Panc1 (cell line): ENCODE results near the gene GPATCH2L. TPM values are rescaled to one million over a fixed set of nuclear protein-coding genes. Genes with fewer than 3 reads are reported as not detected.

Source experiments
- ATAC-seq: fragments of 200-7000 bp; cut with Tn5 transposase; 2 replicates; pipeline ENCODE4 v1.9.1; 2020; ENCODE audit warnings: mild to moderate bottlenecking, moderate library complexity
- BruUV-seq: library from RNA; stranded (reverse); fragments of 400-500 nt; replicated peaks from 2 replicates; lab custom pipeline; 2021; lab: Mats Ljungman, UMichigan
- CTCF ChIA-PET: fragments of 300-600 bp; sonication (Branson Sonifier 250); formaldehyde crosslinking; loops from one replicate; lab custom pipeline; 2022; ENCODE audit warnings: antibody characterized with exemption; lab: Charles Lee
- POLR2A ChIA-PET: fragments of 300-600 bp; sonication (Branson Sonifier 250); formaldehyde crosslinking; loops from one replicate; lab custom pipeline; 2022; ENCODE audit warnings: antibody characterized with exemption; lab: Charles Lee
- DNase-seq: peaks from one replicate; pipeline ENCODE4 v3.0.0-alpha.2; 2010; ENCODE audit warnings: low read depth, low spot score
- H3K27ac ChIP-seq: 2 replicates; pipeline ENCODE4 v1.5.1; 2011; ENCODE audit warnings: mild to moderate bottlenecking, low read length, inconsistent platforms
- H3K27me3 ChIP-seq: fragments of 200-500 bp; sonication (Bioruptor generic); 2 replicates; pipeline ENCODE4 v1.6.0; 2014; ENCODE audit warnings: low read length, inconsistent platforms; ENCODE audit not compliant: control insufficient read depth, insufficient read depth
- H3K36me3 ChIP-seq: fragments of 200-500 bp; sonication (Bioruptor generic); 2 replicates; pipeline ENCODE4 v1.5.1; 2014; ENCODE audit warnings: inconsistent platforms, mild to moderate bottlenecking, low read length, moderate library complexity; ENCODE audit not compliant: control insufficient read depth, insufficient read depth
- H3K4me1 ChIP-seq: 2 replicates; pipeline ENCODE4 v1.5.1; 2011; ENCODE audit warnings: inconsistent platforms, mild to moderate bottlenecking, low read length, moderate library complexity; ENCODE audit not compliant: control insufficient read depth, insufficient read depth
- H3K4me3 ChIP-seq, 2 experiments: 2 replicates each; pipeline ENCODE4 v1.5.1; 2011 to 2012; ENCODE audit warnings: low read depth in 2 of 2, low read length in 2 of 2, mild to moderate bottlenecking in 2 of 2, inconsistent platforms in 1 of 2, moderate library complexity in 1 of 2
- H3K9me3 ChIP-seq: fragments of 200-500 bp; sonication (Bioruptor generic); 2 replicates; pipeline ENCODE4 v1.5.1; 2014; ENCODE audit warnings: low read depth, mild to moderate bottlenecking, inconsistent platforms, low read length, moderate library complexity; ENCODE audit not compliant: control insufficient read depth, insufficient read depth
- CTCF ChIP-seq: fragments of 450-650 bp; IDR thresholded peaks from 2 replicates; pipeline ENCODE4 v1.5.1; 2017; ENCODE audit warnings: mild to moderate bottlenecking
- POLR2AphosphoS5 ChIP-seq: IDR thresholded peaks from 2 replicates; pipeline ENCODE4 v1.6.1; 2012; ENCODE audit warnings: mild to moderate bottlenecking, low read depth, low read length, moderate library complexity
- REST ChIP-seq, 2 experiments: IDR thresholded peaks; 2 replicates each; pipeline ENCODE4 v1.6.1; 2011 to 2012; ENCODE audit warnings: low read depth in 2 of 2, control low read depth in 1 of 2, low read length in 1 of 2, mild to moderate bottlenecking in 1 of 2, moderate library complexity in 1 of 2; ENCODE audit not compliant: insufficient read depth in 1 of 2
- SIN3A ChIP-seq: IDR thresholded peaks from 2 replicates; pipeline ENCODE4 v1.6.1; 2012; ENCODE audit warnings: low read depth, mild to moderate bottlenecking, low read length, moderate library complexity, borderline replicate concordance; ENCODE audit not compliant: insufficient read depth
- TCF7L2 ChIP-seq: IDR thresholded peaks from 2 replicates; pipeline ENCODE4 v1.6.1; 2011; ENCODE audit warnings: mild to moderate bottlenecking, low read depth, low read length, inconsistent platforms
- in situ Hi-C: cut with HindIII; loops from 2 replicates; pipeline ENCODE4 v1.10.0; 2016; ENCODE audit warnings: low sequenced_read_pairs, low pct_unique_long_range_greater_than_20kb
- intact Hi-C: fragments of 100-400 bp; cut with micrococcal nuclease; formaldehyde crosslinking; loops from one replicate; pipeline ENCODE4 v1.10.0; 2022; ENCODE audit not compliant: unreplicated experiment
- total RNA-seq: library from RNA; stranded (reverse); gene quantifications from one replicate; pipeline ENCODE4 v1.2.1, GENCODE V29; 2021; ENCODE audit not compliant: unreplicated experiment

GPATCH2L gene
- total RNA-seq, 1 experiment from 2014 or later = 35.0 TPM

GRCh38 chr14:76112889-76113624 is 38.7 kb upstream of the GPATCH2L start:
- H3K36me3 ChIP-seq = no peaks in the 10 kb centered on the region
- in situ Hi-C loops = no loop called here
- ChIA-PET POLR2A (interaction anchor here (0.6 kb wide), 1 partner anchor 69 kb away, joined by 3 read pairs; no protein-coding TSS in a partner anchor), CTCF (interaction anchor here (0.6 kb wide), 1 partner anchor 69 kb away, joined by 5 read pairs; no protein-coding TSS in a partner anchor)
- TF ChIP-seq POLR2AphosphoS5 (no peak), TCF7L2 (no peak)
- H3K27ac ChIP-seq = no peak overlapping the region
- no peaks in the 10 kb centered on the region for H3K9me3 ChIP-seq
- H3K27me3 ChIP-seq = no peaks in the 10 kb centered on the region
- DNase-seq (no peak), ATAC-seq (no peak)
- no peak overlapping the region for H3K4me3 ChIP-seq
- intact Hi-C loops = no loop called here
- no peaks in the 10 kb centered on the region for H3K4me1 ChIP-seq
- BruUV-seq = no TSS peak

- POLR2A ChIA-PET = no interaction called here
- ATAC-seq = no peak
Measured at GRCh38 chr14:76113691-76114090, 38.0 kb upstream of the GPATCH2L start.

More at GRCh38 chr14:76113691-76114090, 38.0 kb upstream of the GPATCH2L start:
- Histone ChIP-seq H3K36me3 (no peaks in the 10 kb centered on the region), H3K27me3 (no peaks in the 10 kb centered on the region), H3K4me1 (no peaks in the 10 kb centered on the region), H3K4me3 (no peak overlapping the region), H3K9me3 (no peaks in the 10 kb centered on the region), H3K27ac (no peak overlapping the region)
- in situ Hi-C loops = no loop called here
- intact Hi-C loops = no loop called here
- TF ChIP-seq POLR2AphosphoS5 (no peak), CTCF (no peak), REST (IDR thresholded peaks at IDR 0.05; ENCODE audit: insufficient read depth in 1 of 2, low read depth in 2 of 2, low read length in 1 of 2) (no peak), TCF7L2 (no peak), SIN3A (no peak)
- BruUV-seq = no TSS peak
- no peak for DNase-seq
- CTCF ChIA-PET = no interaction called here
